HepG2 (cell line): ENCODE data around the gene PHRF1.

Experiments used
- CREB1 ChIP-seq, 2 experiments: fragments of 450-650 bp in 1 of 2; IDR thresholded peaks; 2 replicates each; pipeline ENCODE4 v1.6.1; 2016 to 2017; ENCODE audit warnings: control low read depth in 1 of 2, mild to moderate bottlenecking in 1 of 2, missing compliant biosample characterization in 1 of 2, missing genetic modification characterization in 1 of 2
- NFRKB ChIP-seq: fragments of 450-650 bp; IDR thresholded peaks from 2 replicates; pipeline ENCODE4 v1.6.1; 2017
- RFX5 ChIP-seq: IDR thresholded peaks from 2 replicates; pipeline ENCODE4 v1.6.1; 2011; ENCODE audit warnings: low read depth, low read length, improper control_type of control experiment
- RNF219 ChIP-seq: sonication (generic); formaldehyde crosslinking; IDR thresholded peaks from 2 replicates; pipeline ENCODE4 v1.5.0; 2020; ENCODE audit warnings: mild to moderate bottlenecking, missing genetic modification reagents
- SMC3 ChIP-seq: IDR thresholded peaks from 2 replicates; pipeline ENCODE4 v1.6.1; 2011; ENCODE audit warnings: low read length, improper control_type of control experiment
- TF ChIP-seq, protein P1 (sequence below): IDR thresholded peaks from 2 replicates; pipeline ENCODE4 v1.6.1; 2016; ENCODE audit warnings: missing compliant biosample characterization, missing genetic modification reagents, borderline replicate concordance
- TF ChIP-seq, protein P2 (sequence below): sonication (generic); formaldehyde crosslinking; conservative IDR thresholded peaks from 2 replicates; pipeline ENCODE4 v1.8.1; 2023; ENCODE audit warnings: missing genetic modification reagents

DNA sequence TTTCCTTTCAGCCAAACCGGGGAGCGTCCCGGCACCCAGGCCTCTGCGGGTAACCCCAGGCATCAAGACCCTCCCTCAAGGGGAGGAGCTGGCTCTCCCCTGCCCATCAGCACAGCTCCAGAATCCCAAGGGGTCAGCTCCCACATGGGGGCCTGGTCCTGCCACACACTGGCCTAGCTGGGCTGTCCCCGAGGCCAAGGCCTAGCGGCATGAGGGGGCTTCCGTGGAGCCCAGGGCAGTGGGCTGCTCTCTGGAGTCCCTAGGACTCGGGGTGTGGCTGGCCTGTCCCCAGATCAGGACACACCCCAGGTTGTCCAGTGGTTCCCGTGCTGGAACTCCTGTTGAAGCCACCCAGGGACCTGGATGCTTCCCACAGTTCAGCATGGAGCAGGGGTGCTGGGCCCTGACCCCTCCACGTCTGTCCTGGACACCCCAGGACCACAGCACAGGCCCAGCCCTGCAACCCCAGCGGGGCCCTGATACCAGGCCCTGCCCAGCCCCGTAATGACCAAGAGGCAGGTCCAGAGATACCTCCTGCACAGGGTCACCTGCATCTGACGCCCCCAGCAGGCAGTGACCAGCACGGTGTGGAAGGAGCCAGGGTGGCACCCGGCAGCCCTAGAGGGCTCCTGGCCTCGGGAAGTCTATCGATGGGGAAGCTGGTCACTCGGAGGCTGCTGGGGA is 46.4 kb upstream of the PHRF1 start:
- TF ChIP-seq, protein P1, sequence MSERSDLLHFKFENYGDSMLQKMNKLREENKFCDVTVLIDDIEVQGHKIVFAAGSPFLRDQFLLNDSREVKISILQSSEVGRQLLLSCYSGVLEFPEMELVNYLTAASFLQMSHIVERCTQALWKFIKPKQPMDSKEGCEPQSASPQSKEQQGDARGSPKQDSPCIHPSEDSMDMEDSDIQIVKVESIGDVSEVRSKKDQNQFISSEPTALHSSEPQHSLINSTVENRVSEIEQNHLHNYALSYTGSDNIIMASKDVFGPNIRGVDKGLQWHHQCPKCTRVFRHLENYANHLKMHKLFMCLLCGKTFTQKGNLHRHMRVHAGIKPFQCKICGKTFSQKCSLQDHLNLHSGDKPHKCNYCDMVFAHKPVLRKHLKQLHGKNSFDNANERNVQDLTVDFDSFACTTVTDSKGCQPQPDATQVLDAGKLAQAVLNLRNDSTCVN (CRISPR knock-in tag) = no peak
- TF ChIP-seq RFX5 = no peak
- no peak for TF ChIP-seq CREB1 (IDR thresholded peaks at IDR 0.05)
- TF ChIP-seq CREB1 (CRISPR knock-in tag; IDR thresholded peaks at IDR 0.05) = no peak
- no peak for TF ChIP-seq NFRKB
- no peak for TF ChIP-seq SMC3
- TF ChIP-seq RNF219 (CRISPR knock-in tag) = no peak
- TF ChIP-seq, protein P2, sequence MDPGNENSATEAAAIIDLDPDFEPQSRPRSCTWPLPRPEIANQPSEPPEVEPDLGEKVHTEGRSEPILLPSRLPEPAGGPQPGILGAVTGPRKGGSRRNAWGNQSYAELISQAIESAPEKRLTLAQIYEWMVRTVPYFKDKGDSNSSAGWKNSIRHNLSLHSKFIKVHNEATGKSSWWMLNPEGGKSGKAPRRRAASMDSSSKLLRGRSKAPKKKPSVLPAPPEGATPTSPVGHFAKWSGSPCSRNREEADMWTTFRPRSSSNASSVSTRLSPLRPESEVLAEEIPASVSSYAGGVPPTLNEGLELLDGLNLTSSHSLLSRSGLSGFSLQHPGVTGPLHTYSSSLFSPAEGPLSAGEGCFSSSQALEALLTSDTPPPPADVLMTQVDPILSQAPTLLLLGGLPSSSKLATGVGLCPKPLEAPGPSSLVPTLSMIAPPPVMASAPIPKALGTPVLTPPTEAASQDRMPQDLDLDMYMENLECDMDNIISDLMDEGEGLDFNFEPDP (CRISPR knock-in tag) = no peak
